HTR-8/SVneo (cell line): Measurements from ENCODE around the gene RAN.

Experiments used
- DNase-seq: peaks from one replicate; pipeline ENCODE4 v3.0.0; 2011; ENCODE audit warnings: low spot score, mixed read lengths; ENCODE audit not compliant: insufficient read length
- FAIRE-seq: peaks from 2 replicates; lab custom pipeline; 2011; peaks lifted over from hg19 to GRCh38; lab: Jason Lieb, UNC

Gene RAN

DNA sequence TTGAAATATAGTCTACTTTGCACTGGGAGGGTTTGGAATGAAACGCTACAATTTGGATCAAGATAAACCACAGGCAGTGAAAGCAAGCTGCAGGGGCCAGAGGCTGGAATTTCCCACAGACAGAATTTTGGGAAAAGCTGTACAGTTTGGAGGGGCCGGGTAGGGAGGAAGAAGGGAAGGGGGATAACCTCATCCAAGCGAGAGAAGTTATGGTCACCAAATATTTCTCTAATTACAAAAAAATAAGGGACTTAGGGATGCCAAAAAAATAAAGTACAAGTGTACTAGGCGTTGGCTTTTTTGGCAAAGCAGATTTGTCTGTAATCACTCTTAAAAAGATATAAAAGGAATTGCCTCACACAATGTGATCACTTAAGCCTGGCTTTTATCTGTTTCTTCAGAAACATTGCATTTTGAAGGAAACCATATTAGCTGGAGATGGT lies 50.7 kb downstream of the RAN start:
- DNase-seq: no peak
- no peak for FAIRE-seq

DNA sequence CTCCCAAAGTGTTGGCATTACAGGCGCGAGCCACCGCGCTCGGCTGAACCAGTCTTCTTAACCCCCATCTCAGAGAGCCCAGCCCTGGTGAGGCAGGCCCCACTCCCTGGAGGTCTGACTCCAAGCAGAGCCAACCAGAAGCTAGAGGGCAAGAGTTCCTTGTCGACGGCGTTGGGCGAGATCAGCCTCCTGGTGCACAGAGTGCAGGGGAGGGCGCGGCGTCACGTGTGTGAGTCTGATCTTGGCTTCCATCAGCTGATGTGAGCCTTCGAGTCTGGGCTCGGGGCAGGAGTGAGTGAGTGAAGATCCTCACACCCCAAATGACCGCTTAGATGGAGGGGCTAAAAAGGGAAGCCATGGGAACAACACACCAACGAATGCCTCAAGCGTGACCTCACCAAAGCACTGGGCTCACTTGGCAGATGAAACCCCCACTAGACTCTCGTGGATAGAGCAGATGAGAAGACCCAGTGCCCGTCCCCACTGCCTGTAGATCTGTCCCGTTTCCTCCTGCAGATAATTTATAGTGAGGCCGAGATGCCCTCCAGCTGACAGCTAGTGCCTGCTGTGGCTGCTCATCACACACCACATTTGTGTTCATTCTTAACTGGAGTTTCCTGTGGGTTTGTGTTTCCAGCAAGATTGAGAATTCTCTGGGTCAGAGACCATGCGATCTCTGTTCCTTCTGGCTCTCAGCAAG lies 53.2 kb downstream of the RAN start:
- FAIRE-seq (no peak), DNase-seq (no peak)

DNA sequence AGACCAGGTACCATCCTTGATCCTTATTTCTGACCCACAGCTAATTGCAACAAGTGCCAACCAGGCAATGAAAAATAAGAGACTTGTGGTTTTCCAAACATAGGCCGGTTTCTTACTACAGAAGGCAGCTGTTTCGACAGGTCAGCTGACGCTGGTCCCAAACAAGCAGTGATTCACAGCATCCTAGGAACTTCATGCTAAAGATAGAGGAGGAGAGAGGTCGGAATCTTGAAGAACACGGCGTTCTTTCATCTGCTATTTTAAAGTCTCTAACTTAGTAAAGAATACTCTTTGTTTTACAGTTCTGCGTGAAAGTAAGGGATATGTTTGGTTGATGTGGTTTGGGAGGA lies 53.8 kb downstream of the RAN start:
- no peak for DNase-seq
- FAIRE-seq: no peak
